GM12878 (cell line): ENCODE measurements around the gene TPPP.
"Not testable (repeated sequence)": the region's sequence is repeated elsewhere in the genome, so short reads cannot be mapped to it uniquely, and the experiment has no call there.

ENCODE experiments used
- CTCF ChIP-seq, 3 experiments: IDR thresholded peaks in 2 of 3; conservative IDR thresholded peaks in 1 of 3; 2 replicates each; pipeline ENCODE4 v1.5.1; 2011; ENCODE audit warnings: low read depth in 3 of 3, low read length in 3 of 3, mild to moderate bottlenecking in 3 of 3, control low read depth in 2 of 3, moderate library complexity in 2 of 3, inconsistent platforms in 1 of 3, mixed read lengths in 1 of 3; ENCODE audit not compliant: control insufficient read depth in 2 of 3, insufficient read depth in 1 of 3; ENCODE audit errors: extremely low read depth in 1 of 3
- FOS ChIP-seq: IDR thresholded peaks from 3 replicates; pipeline ENCODE4 v1.6.1; 2011; ENCODE audit warnings: borderline replicate concordance; ENCODE audit not compliant: insufficient read length; ENCODE audit errors: extremely low read depth
- KAT2A ChIP-seq: conservative IDR thresholded peaks from 2 replicates; pipeline ENCODE4 v1.6.1; 2011; ENCODE audit warnings: low read depth, low read length; ENCODE audit not compliant: control insufficient read depth
- NFYB ChIP-seq: IDR thresholded peaks from 2 replicates; pipeline ENCODE4 v1.6.1; 2011; ENCODE audit warnings: low read depth, mild to moderate bottlenecking, low read length, improper control_type of control experiment, moderate library complexity; ENCODE audit not compliant: insufficient read depth
- PAX5 ChIP-seq: IDR thresholded peaks from 2 replicates; pipeline ENCODE4 v1.6.1; 2011; ENCODE audit warnings: low read depth, low read length, borderline replicate concordance
- POLR2AphosphoS5 ChIP-seq: IDR thresholded peaks from 2 replicates; pipeline ENCODE4 v1.6.1; 2011; ENCODE audit warnings: mild to moderate bottlenecking, low read length, inconsistent platforms
- RAD21 ChIP-seq: IDR thresholded peaks from 2 replicates; pipeline ENCODE4 v1.6.1; 2011; ENCODE audit warnings: mild to moderate bottlenecking, low read depth, low read length, moderate library complexity; ENCODE audit not compliant: insufficient read depth
- REST ChIP-seq: IDR thresholded peaks from 2 replicates; pipeline ENCODE4 v1.6.1; 2012; ENCODE audit warnings: mild to moderate bottlenecking, low read depth, low read length
- SIN3A ChIP-seq: IDR thresholded peaks from 2 replicates; pipeline ENCODE4 v1.6.1; 2012; ENCODE audit warnings: low read depth, low read length, improper control_type of control experiment
- SKIL ChIP-seq: fragments of 450-650 bp; IDR thresholded peaks from 2 replicates; pipeline ENCODE4 v1.6.1; 2017; ENCODE audit warnings: mild to moderate bottlenecking, low read depth, inconsistent platforms; ENCODE audit not compliant: poor library complexity, severe bottlenecking
- TAF1 ChIP-seq: IDR thresholded peaks from 2 replicates; pipeline ENCODE4 v1.6.1; 2011; ENCODE audit warnings: mild to moderate bottlenecking, low read depth, low read length, borderline replicate concordance
- YY1 ChIP-seq: IDR thresholded peaks from 2 replicates; pipeline ENCODE4 v1.6.1; 2011; ENCODE audit warnings: low read depth, mild to moderate bottlenecking, low read length

- TF ChIP-seq YY1; KAT2A; CTCF (IDR thresholded peaks at IDR 0.05 in 2 of 3, conservative IDR thresholded peaks at IDR 0.05 in 1 of 3; ENCODE audit: control insufficient read depth in 2 of 3, extremely low read depth in 1 of 3, insufficient read depth in 1 of 3, low read depth in 3 of 3, low read length in 3 of 3); PAX5; POLR2AphosphoS5; SKIL; NFYB; TAF1; FOS; SIN3A; RAD21; REST: not testable (repeated sequence)
Measured at GRCh38 chr5:688348-689010, 4.7 kb downstream of the TPPP start.
